ENCODE data around the gene LRP1-AS.

DNA sequence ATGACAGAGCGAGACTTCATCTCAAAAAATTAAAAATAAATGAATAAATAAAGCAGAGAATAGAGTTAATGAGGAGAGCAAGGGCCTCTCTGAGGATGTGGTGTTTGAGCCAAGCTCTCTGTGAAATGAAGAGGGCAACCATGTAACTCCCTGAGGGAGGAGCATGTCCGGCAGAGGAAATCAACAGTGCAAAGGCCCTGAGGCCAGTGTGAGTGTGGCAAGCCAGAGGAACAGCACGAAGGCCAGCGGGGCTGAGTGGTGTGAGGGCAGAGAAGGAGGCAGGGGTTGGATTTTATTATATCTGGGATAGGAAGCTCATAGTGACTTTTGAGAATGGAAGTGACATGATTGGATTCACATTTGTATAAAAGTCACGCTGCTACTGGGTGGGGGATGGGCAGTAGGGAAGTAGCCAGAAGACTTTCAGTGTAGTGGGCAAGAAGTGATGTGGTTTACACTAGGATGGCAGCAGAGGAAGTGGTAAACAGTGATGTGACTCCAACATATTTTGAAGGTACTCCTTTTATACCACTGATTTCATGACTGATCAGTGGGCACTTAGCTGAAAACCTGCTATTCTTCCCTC is 10.3 kb upstream of the LRP1-AS start:
- TF ChIP-seq POLR2A (IDR thresholded peaks at IDR 0.05): no peak
- TF ChIP-seq, protein P1, sequence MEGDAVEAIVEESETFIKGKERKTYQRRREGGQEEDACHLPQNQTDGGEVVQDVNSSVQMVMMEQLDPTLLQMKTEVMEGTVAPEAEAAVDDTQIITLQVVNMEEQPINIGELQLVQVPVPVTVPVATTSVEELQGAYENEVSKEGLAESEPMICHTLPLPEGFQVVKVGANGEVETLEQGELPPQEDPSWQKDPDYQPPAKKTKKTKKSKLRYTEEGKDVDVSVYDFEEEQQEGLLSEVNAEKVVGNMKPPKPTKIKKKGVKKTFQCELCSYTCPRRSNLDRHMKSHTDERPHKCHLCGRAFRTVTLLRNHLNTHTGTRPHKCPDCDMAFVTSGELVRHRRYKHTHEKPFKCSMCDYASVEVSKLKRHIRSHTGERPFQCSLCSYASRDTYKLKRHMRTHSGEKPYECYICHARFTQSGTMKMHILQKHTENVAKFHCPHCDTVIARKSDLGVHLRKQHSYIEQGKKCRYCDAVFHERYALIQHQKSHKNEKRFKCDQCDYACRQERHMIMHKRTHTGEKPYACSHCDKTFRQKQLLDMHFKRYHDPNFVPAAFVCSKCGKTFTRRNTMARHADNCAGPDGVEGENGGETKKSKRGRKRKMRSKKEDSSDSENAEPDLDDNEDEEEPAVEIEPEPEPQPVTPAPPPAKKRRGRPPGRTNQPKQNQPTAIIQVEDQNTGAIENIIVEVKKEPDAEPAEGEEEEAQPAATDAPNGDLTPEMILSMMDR (IDR thresholded peaks at IDR 0.05): no peak
